ENCODE results near the gene UGGT1. TPM values are rescaled to one million over a fixed set of nuclear protein-coding genes. Genes with fewer than 3 reads are reported as not detected.

The UGGT1 gene
- total and polyA plus RNA-seq, 2 donors (not counting 3 experiments of a cell fraction or from before 2014, with no cell fraction given) = 27.6 to 83.2 TPM

- Histone ChIP-seq H3K79me2 (ENCODE audit: control insufficient read depth, insufficient read depth, low read length) (no peaks in the 10 kb centered on the region), H3K9me1 (replicated peaks; ENCODE audit: control insufficient read depth, extremely low read depth, insufficient read depth, low read length) (no peaks in the 10 kb centered on the region), H3K27ac (ENCODE audit: insufficient read depth, low read depth, low read length) (no peak overlapping the region), H4K20me1 (replicated peaks; ENCODE audit: control insufficient read depth, extremely low read depth, insufficient read depth, low read length) (no peaks in the 10 kb centered on the region), H3K4me1 (ENCODE audit: control insufficient read depth, extremely low read depth, insufficient read depth, low read length) (peaks cover 13% of the 10 kb centered on the region), H3K36me3 (ENCODE audit: control insufficient read depth in 2 of 2, extremely low read depth in 1 of 2, insufficient read depth in 2 of 2, low read length in 2 of 2) (no peaks in the 10 kb centered on the region), H2AFZ (ENCODE audit: low read depth, low read length) (peak overlapping the region; percentile 71), H3K4me3 (replicated peaks in 1 of 3; ENCODE audit: insufficient read depth in 1 of 3, low read depth in 1 of 3, low read length in 3 of 3) (peak overlapping the region; percentile 52 to 70 (median 57)), H3K9ac (replicated peaks; ENCODE audit: extremely low read depth, insufficient read depth, low read length) (peak overlapping the region; percentile 16), H3K9me3 (replicated peaks; ENCODE audit: control insufficient read depth, insufficient read depth, low read length) (no peaks in the 10 kb centered on the region), H3K27me3 (ENCODE audit: control insufficient read depth in 2 of 2, insufficient read depth in 2 of 2, low read length in 2 of 2) (no peaks in the 10 kb centered on the region), H3K4me2 (ENCODE audit: insufficient read depth, low read length) (peak overlapping the region; percentile 79)
- TF ChIP-seq EZH2 (IDR thresholded peaks at IDR 0.05; ENCODE audit: borderline replicate concordance, low read depth, low read length, severe bottlenecking) (no peak), POLR2A (IDR thresholded peaks at IDR 0.05; ENCODE audit: low read depth, low read length) (no peak), CTCF (IDR thresholded peaks at IDR 0.05; ENCODE audit: extremely low read depth in 1 of 2, insufficient read depth in 1 of 2, low read depth in 1 of 2, low read length in 2 of 2) (peak; percentile 83 to 98), FOS (IDR thresholded peaks at IDR 0.05; ENCODE audit: borderline replicate concordance, insufficient read depth, low read length) (no peak), GATA2 (IDR thresholded peaks at IDR 0.05; ENCODE audit: insufficient read depth, insufficient read length, low read depth, low read length) (no peak), MYC (IDR thresholded peaks at IDR 0.05; ENCODE audit: low read depth, low read length) (no peak), JUN (IDR thresholded peaks at IDR 0.05; ENCODE audit: borderline replicate concordance, insufficient read depth, insufficient read length, low read depth) (no peak), MAX (IDR thresholded peaks at IDR 0.05; ENCODE audit: insufficient read depth, insufficient read length) (no peak), POLR2AphosphoS5 (IDR thresholded peaks at IDR 0.05; ENCODE audit: insufficient read depth, low read depth, low read length) (peak; percentile 14)
- intact Hi-C loops (cut with micrococcal nuclease) (loop anchor here (1.0 to 2.0 kb wide), 5 partner anchors 36 to 170 kb away; partner anchors contain the start of gene UGGT1), dilution Hi-C loops (cut with MboI; ENCODE audit: extremely low pct_ligation_motif_present, low sequenced_read_pairs) (no loop called here)
- BruUV-seq (replicated peaks) = no TSS peak
- FAIRE-seq = peak; percentile 85
- peak; percentile 72 for DNase-seq (ENCODE audit: low read depth, low spot score)
- POLR2A ChIA-PET = no interaction called here
- CTCF ChIA-PET = interaction anchor here (0.6 to 6.0 kb wide), 12 partner anchors 9 to 1691 kb away, joined by 3 to 66 read pairs (median 4); no protein-coding TSS in a partner anchor
These were observed 142.2 kb downstream of the UGGT1 start for GRCh38 chr2:128232965-128233789.

All from endothelial cell of umbilical vein (primary cell).